Airway epithelial cell (primary cell): ENCODE measurements around the gene DIS3L2. TPM values are rescaled to one million over a fixed set of nuclear protein-coding genes. Genes with fewer than 3 reads are reported as not detected.

ENCODE experiments used
- total RNA-seq: library from RNA; depleted of rRNA; stranded (reverse); fragments of >200 nt; gene quantifications from 2 replicates; pipeline ENCODE4 v1.2.3, GENCODE V29; 2015

The DIS3L2 gene
- 18.0 and 25.2 TPM in 2 replicates for total RNA-seq

GRCh38 chr2:231961349-231962166 lies at the start of gene DIS3L2:
DIS3L2 (plus strand) TSS chr2:231961713; CDS start chr2:232014928, 53,215 bp downstream.

DNA sequence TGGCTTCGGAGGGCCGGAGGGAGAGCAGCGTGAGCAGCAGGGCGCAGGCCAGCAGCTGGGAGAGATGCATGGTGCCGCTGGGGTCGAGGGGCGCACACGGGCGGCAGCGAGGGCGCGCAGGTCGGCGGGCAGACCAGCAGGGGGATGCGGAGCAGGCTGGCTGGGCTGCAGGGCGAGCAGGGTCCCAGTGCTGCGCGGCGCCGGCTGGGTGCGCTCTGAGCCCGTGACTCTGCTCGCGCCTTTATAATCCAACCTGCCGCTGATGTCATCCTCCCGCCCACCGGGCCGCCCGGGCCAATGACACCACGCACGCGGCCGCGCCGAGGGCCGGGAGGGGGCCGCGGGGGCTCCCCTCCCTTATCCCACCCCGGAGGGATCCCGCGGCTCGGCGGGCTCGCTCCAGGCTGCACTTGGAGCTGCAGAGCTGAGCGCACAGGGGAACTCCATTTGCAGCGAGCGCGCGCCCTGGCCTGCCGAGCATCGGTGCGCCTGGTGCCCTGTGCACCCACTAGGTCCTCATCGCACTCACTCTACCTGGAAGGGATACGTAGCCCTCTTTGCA lies 35.3 kb upstream of the DIS3L2 start, which contains the start of gene NPPC:
Gene NPPC, minus strand, starts transcription at position 217 of the 562 bp plus-strand sequence. Its CDS starts 147 bp downstream, at position 70.

GRCh38 chr2:232378735-232379151 lies 417.2 kb downstream of the DIS3L2 start, which contains the start of gene ALPP:
ALPP (plus strand) TSS chr2:232378751; CDS start chr2:232378803, 52 bp downstream.

Other genes with a start within 250 kb of the DIS3L2 start
- gene PDE6D, start 180.4 kb upstream of the DIS3L2 start, total RNA-seq = 20.0 and 26.4 TPM in 2 replicates
- gene COPS7B, start 175.3 kb upstream of the DIS3L2 start, total RNA-seq = 17.5 and 27.1 TPM in 2 replicates
- not detected in 2 replicates for gene NPPC, start 35.3 kb upstream of the DIS3L2 start, total RNA-seq